ENCODE measurements around the gene PACS1. TPM values are rescaled to one million over a fixed set of nuclear protein-coding genes. Genes with fewer than 3 reads are reported as not detected.

The PACS1 gene
- polyA plus RNA-seq, 3 donors, result 8.1 to 36.8 (median 12.4) TPM

DNA sequence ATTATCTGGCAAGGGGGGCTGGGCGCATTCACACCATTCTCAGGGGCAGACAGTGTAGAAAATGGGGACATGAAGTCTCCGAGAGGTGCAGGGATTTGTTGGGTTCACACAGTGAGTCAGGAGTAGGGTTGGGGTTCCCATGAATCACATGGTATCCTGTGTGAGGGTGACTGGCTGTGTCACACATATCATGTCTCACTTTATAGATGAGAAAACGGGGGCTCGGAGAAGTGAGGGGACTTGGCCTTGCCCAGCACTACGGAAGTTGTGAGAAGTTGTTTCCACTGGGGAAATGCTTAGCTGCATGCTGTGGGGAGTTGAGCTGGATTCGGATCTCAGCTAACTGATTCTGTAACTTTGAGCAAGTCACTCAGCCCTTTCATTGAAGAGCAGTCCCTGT is 25.3 kb upstream of the PACS1 start:
- Histone ChIP-seq H3K79me2 (ENCODE audit: insufficient read depth, low read length) (no peaks in the 10 kb centered on the region), H4K20me1 (ENCODE audit: insufficient read depth, low read length) (no peaks in the 10 kb centered on the region), H3K27me3 (ENCODE audit: control insufficient read depth in 2 of 2, insufficient read depth in 2 of 2, low read length in 2 of 2) (peaks cover 2 to 19% of the 10 kb centered on the region in 2 donors), H3K27ac (ENCODE audit: low read depth in 1 of 2, low read length in 2 of 2) (no peak overlapping the region), H3K4me3 (replicated peaks in 1 of 3; ENCODE audit: low read depth in 2 of 3, low read length in 3 of 3) (no peak overlapping the region), H3K4me2 (replicated peaks; ENCODE audit: extremely low read depth, low read length, poor library complexity, severe bottlenecking) (peak overlapping the region; percentile 16), H3K9me3 (replicated peaks in 1 of 2; ENCODE audit: control insufficient read depth in 1 of 2, insufficient read depth in 1 of 2, low read length in 2 of 2) (no peaks in the 10 kb centered on the region), H3K9ac (ENCODE audit: insufficient read depth, low read length, poor library complexity, severe bottlenecking) (no peak overlapping the region), H3K4me1 (ENCODE audit: control insufficient read depth in 1 of 2, insufficient read depth in 2 of 2, low read length in 2 of 2) (no peaks in the 10 kb centered on the region), H3K36me3 (replicated peaks in 1 of 2; ENCODE audit: control insufficient read depth in 1 of 2, insufficient read depth in 2 of 2, low read length in 2 of 2) (no peaks in the 10 kb centered on the region), H2AFZ (ENCODE audit: insufficient read depth, low read depth, low read length, poor library complexity, severe bottlenecking) (no peak overlapping the region)
- peaks cover 0 to 6% of the 10 kb centered on the region in 2 donors for H3K36me3 Mint-ChIP-seq
- intact Hi-C loops (cut with micrococcal nuclease), result no loop called here
- H3K4me3 Mint-ChIP-seq, result no peak overlapping the region
- peak in 2 of 3 donors; percentile 22 to 69 for DNase-seq
- H3K27me3 Mint-ChIP-seq (ENCODE audit: low read depth in 3 of 3), result peaks cover 18 to 36% (median 29%) of the 10 kb centered on the region in 3 donors
- peak overlapping the region in 1 of 7 donors; percentile 69 for H3K27ac Mint-ChIP-seq
- 45% methylated on average over 4 of the region's 6 CpGs for WGBS (ENCODE audit: insufficient coverage)
- H3K4me1 Mint-ChIP-seq, result peaks cover 9% of the 10 kb centered on the region
- TF ChIP-seq, protein P1, sequence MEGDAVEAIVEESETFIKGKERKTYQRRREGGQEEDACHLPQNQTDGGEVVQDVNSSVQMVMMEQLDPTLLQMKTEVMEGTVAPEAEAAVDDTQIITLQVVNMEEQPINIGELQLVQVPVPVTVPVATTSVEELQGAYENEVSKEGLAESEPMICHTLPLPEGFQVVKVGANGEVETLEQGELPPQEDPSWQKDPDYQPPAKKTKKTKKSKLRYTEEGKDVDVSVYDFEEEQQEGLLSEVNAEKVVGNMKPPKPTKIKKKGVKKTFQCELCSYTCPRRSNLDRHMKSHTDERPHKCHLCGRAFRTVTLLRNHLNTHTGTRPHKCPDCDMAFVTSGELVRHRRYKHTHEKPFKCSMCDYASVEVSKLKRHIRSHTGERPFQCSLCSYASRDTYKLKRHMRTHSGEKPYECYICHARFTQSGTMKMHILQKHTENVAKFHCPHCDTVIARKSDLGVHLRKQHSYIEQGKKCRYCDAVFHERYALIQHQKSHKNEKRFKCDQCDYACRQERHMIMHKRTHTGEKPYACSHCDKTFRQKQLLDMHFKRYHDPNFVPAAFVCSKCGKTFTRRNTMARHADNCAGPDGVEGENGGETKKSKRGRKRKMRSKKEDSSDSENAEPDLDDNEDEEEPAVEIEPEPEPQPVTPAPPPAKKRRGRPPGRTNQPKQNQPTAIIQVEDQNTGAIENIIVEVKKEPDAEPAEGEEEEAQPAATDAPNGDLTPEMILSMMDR (IDR thresholded peaks at IDR 0.05), result no peak
- H3K9me3 Mint-ChIP-seq, result peaks cover 0 to 8% (median 0%) of the 10 kb centered on the region in 7 donors

DNA sequence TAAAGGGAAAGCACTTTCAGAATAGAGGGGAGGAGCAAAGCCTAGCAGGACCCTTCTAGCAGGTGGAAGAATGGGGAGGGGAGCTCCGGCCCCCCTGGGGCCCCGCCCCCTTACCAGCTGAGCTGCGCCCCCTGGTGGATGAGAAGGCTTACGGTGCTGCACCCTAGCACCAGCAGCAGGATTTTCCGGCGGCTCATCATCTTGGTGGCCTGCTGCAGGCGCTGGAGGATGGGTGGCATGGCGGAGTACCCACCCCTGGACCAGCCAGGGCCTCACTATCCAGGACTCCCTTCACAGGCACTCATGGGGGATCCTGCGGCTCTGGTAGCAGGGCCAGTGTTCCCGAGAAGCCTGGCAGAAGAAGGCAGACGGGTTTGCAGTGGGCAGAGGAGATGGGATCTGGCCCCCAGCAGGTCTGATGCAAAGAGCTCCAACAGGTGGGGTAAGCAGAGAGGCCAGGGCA is 24.9 kb upstream of the PACS1 start:
- intact Hi-C loops (cut with micrococcal nuclease), result no loop called here
- 28% methylated on average over 9 of the region's 11 CpGs for WGBS (ENCODE audit: insufficient coverage)
- peak; percentile 62 to 78 (median 70) for DNase-seq
- H4K20me1 ChIP-seq (ENCODE audit: insufficient read depth, low read length), result no peaks in the 10 kb centered on the region
- Mint-ChIP-seq H3K36me3 (peaks cover 0 to 6% of the 10 kb centered on the region in 2 donors), H3K9me3 (peaks cover 0 to 8% (median 0%) of the 10 kb centered on the region in 7 donors), H3K4me1 (peaks cover 9% of the 10 kb centered on the region), H3K4me3 (no peak overlapping the region), H3K27me3 (ENCODE audit: low read depth in 3 of 3) (peaks cover 18 to 37% (median 29%) of the 10 kb centered on the region in 3 donors), H3K27ac (no peak overlapping the region)
- no peaks in the 10 kb centered on the region for H3K79me2 ChIP-seq (ENCODE audit: insufficient read depth, low read length)
- H3K9me3 ChIP-seq (replicated peaks in 1 of 2; ENCODE audit: control insufficient read depth in 1 of 2, insufficient read depth in 1 of 2, low read length in 2 of 2), result no peaks in the 10 kb centered on the region
- no peaks in the 10 kb centered on the region for H3K36me3 ChIP-seq (replicated peaks in 1 of 2; ENCODE audit: control insufficient read depth in 1 of 2, insufficient read depth in 2 of 2, low read length in 2 of 2)
- no peak overlapping the region for H3K4me3 ChIP-seq (replicated peaks in 1 of 3; ENCODE audit: low read depth in 2 of 3, low read length in 3 of 3)
- H2AFZ ChIP-seq (ENCODE audit: insufficient read depth, low read depth, low read length, poor library complexity, severe bottlenecking), result no peak overlapping the region
- peak overlapping the region; percentile 16 for H3K4me2 ChIP-seq (replicated peaks; ENCODE audit: extremely low read depth, low read length, poor library complexity, severe bottlenecking)
- peaks cover 2 to 19% of the 10 kb centered on the region in 2 donors for H3K27me3 ChIP-seq (ENCODE audit: control insufficient read depth in 2 of 2, insufficient read depth in 2 of 2, low read length in 2 of 2)
- no peak overlapping the region for H3K27ac ChIP-seq (ENCODE audit: low read depth in 1 of 2, low read length in 2 of 2)
- H3K9ac ChIP-seq (ENCODE audit: insufficient read depth, low read length, poor library complexity, severe bottlenecking), result no peak overlapping the region
- H3K4me1 ChIP-seq (ENCODE audit: control insufficient read depth in 1 of 2, insufficient read depth in 2 of 2, low read length in 2 of 2), result no peaks in the 10 kb centered on the region
- TF ChIP-seq, protein P1 (IDR thresholded peaks at IDR 0.05), result peak; percentile 97
